T47D (cell line): ENCODE measurements around the gene CRPPA.

Experiments
- DNase-seq, 2 experiments: peaks; one replicate each; pipeline versions ENCODE4 v3.0.0 to v3.0.0-alpha.2; 2011 to 2012; ENCODE audit warnings: low read depth in 1 of 2, low spot score in 1 of 2
- JUND ChIP-seq: IDR thresholded peaks from 2 replicates; pipeline ENCODE4 v1.6.1; 2012; ENCODE audit warnings: low read depth
- in situ Hi-C: cut with HindIII; loops from 2 replicates; pipeline ENCODE4 v1.10.0; 2016; ENCODE audit warnings: low sequenced_read_pairs, low pct_unique_long_range_greater_than_20kb

The CRPPA gene

DNA sequence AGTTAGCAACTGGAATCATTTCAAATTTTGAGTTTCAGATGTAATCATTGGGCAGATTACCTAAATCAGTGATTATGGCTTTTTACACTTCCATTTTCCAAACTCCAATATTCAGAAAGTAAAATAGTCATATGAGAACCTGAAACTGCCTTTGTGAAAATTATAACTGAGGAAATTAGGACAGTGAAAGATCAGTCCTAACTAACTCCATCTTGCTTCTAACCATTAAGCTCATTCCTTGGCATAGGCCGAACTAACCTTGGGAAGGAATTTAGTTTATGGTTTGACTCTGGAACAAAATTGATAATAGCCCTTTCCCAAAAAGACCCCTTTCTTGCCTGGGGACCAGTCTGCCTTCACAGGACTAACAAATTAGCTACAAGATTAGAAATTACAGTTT, 2.2 kb downstream of the CRPPA start:
- DNase-seq = no peak
- TF ChIP-seq JUND = no peak
- in situ Hi-C loops = no loop called here

DNA sequence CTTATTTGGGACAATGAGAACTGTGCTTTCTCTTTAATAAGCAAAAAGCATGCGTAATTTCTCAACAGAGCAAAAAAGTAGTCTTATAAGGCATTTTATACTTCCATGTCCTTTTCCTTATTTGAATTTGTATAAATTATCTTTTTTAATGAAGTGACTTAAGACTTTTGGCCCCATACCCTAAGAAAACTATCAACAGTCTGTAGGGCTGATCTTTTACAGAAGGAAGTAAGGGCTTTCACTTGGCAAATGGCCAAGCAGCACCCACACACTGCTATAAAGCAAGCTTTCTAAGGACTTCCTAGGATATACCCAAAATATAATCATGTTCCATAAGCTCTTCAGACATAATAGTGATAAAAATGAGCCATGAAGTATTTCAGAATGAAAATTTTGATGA, 3.4 kb downstream of the CRPPA start:
- TF ChIP-seq JUND = no peak
- in situ Hi-C loops = no loop called here
- DNase-seq = no peak

DNA sequence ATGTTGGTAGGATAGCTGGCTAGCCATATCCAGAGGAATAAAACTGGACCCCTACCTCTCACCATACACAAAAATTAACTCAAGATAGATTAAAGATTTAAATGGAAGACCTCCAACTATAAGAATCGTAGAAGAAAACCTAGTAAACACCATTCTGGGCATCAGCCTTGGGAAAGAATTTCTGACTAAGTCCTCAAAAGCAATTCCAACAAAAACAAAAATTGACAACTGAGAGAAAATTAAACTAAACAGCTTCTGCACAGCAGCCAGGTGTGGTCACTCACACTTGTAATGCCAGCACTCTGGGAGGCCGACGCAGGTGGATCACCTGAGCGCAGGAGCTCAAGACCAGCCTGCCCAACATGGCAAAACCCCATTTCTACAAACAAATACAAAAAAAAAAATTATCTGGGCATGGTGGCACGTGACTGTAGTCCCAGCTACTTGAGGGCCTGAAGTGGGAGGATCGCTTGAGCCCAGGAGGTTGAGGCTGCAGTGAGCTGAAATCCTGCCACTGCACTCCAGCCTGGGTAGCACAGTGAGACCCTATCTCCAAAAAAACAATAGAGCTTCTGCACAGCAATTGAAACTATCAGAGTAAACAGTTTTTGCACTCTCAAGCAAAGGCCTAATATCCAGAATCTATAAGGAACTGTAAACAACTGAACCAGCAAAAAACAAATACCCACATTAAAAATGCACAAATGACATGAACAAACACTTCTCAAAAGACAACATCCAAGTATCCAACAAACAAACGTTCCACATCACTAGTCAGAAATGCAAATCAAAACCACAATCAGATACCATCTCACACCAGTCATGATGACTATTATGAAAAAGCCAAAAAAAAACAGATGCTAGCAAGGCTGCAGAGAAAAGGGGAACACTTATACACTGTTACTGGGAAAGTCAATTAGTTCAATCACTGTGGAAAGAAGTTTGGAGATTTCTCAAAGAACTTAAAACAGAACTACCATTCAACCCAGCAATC, 4.8 kb downstream of the CRPPA start:
- in situ Hi-C loops = no loop called here

DNA sequence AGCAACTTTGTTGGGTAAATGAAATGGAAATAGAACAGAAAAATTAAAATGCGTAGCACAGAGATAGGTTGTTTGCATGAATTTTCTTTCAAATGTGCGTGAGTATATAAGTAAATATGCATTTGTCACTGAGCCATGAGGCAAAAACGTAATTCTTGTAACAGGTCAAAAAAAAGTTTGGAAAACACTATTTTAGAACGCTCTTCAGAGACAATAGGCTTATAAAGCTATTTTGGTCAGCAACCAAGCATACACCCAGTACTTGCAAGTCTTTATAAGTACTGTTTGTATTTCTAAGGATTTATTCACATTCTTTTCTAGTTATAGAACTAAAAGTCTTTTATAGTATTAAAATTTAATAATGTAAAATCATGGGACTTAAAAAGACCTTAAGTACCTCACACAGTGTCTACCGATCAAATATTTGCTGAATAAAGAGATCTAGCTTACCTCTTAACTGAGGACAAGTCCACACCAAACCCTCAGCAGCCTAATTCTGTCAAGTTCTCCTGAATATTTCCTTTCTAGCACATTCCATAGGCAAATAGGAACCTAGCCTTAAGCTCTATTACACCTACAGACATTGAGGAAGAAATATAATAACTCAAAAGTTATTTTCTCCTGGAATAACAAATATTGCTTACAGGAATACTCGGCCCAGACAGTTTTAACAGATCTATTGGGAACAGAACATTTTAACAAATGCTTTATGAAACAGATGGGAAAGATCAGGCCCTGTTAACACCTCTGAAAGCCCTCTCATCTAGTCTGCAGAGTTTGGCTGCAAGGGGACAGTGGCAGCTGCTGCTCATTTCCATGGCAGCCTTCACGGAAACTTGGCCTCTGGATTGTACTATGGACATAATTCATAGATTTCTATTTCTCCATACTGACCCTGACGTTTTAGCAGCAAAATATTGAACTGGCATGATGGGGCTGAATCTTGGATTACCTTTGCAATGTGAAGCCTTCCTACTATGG, 8.8 kb downstream of the CRPPA start:
- in situ Hi-C loops = no loop called here
- TF ChIP-seq JUND = no peak
- no peak for DNase-seq

More for the DNA sequence above, 4.8 kb downstream of the CRPPA start:
- TF ChIP-seq JUND = no peak; the same call in 1 of the 2 replicates
- DNase-seq = no peak

DNA sequence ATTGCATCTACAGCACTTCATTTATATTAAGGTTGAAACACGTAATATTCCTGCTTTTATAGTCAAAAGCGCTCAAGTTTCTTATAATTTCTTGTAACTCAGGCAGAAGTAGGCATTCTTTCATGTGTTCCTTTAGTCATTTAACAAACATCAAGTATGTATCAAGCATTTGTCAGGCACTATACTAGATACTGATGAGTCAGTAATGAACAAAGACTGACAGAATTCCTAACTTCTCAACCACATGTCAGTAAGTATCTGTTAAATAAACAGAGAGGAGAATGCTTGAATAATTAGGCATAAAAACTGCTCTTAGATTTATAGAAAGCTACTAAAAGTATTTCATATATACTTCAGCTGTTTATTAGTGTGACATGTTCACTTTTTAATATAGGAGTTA, 9.9 kb downstream of the CRPPA start:
- DNase-seq = no peak
- in situ Hi-C loops = no loop called here
- TF ChIP-seq JUND = no peak

DNA sequence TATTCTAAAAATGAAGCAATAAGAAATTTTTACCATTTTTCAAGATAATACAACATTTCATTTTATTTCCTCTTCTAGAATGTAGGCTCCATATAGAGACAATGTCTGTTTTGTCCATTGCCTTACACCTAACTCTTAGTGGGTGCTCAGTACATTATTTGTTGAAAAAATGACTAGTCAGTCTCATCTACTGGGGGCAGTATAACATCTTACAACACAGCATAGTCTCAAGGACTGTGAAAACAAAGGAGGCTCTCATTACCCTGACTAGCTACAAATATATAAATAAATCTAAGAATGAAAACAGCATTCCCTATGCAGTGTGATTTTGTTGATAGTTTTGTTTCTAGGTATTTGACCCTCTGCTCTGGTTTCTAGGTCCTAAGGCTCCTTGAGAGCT, 11.6 kb downstream of the CRPPA start:
- no peak for TF ChIP-seq JUND
- in situ Hi-C loops = no loop called here
- DNase-seq = no peak

DNA sequence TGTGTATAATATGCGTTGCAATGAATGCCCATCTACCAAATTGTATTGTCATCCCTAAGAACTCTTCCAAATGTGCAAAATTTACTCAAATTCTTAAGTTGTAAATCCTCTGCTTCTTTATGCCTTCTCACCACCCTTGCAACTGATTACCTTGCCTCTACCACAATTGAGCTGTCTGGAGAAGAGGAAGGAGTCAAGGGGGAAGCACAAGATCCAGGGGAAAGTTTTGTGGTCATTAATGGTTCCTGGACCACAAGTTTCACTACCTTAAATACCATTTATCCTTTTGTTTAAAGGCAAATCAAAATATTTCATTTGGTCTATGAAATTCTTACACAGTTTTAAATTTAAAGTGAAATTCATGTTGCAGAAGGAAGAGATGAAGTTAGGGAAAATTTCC, 16.7 kb downstream of the CRPPA start:
- no peak for TF ChIP-seq JUND
- in situ Hi-C loops = no loop called here
- no peak for DNase-seq

DNA sequence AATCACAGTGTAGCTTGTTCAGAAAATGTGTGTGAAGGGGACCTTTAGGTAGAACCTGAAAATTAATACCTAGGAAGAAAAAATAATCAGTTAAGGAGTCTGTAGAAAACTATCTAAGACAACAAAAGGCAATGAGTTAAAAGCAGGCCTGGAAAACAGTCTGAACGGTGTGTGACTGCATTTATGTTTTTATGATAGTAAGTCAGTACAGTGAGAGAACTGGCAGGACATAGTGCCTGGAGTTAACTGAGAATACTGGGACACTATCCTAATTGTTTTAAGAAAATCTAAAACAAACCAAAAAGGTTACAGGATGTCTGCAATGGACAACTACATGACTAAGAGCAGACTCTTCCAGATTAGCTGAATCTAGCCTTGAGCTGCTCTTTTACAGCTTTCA, 17.9 kb downstream of the CRPPA start:
- no peak for DNase-seq
- TF ChIP-seq JUND = no peak
- in situ Hi-C loops = no loop called here

DNA sequence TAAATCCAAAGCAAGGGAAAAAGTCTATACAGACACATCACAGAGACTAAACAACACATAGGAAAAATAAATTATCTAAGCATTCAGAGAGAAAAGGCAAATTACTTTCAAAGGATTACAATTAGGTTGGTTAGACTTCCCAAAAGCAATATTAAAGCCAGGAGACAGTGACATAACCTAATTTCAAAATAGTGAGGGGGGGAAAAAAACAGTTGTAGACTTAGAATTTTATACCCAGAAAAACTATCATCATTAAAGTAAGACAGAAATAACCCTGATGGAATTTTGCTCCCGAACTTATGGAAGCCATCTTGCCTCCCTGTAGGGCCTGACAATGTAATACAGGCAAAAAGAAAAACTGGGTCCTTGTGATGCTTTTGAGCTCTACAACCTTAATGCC, 18.4 kb downstream of the CRPPA start:
- DNase-seq = no peak
- in situ Hi-C loops = no loop called here
- no peak for TF ChIP-seq JUND

DNA sequence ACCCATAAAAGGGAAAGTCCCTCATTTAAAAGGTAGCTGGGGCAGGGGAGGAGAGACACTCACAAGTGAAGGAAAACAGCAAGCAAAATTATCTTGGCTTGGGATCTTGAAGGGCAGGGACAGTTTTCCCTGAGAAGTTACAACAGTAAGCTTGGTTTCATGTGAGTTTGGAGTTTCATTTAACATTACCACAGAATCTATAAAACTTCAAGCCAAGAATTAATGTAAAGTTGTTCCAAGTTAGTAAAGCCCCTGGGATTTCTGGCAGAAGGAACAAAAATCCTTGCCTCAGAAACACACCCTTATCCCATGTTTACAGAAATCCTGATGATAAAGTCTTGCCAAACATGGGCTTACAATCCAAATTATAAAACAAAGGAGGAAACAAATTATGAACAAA, 19.2 kb downstream of the CRPPA start:
- TF ChIP-seq JUND = no peak
- in situ Hi-C loops = no loop called here
- DNase-seq = peak in 1 of 2 experiments; percentile 49

DNA sequence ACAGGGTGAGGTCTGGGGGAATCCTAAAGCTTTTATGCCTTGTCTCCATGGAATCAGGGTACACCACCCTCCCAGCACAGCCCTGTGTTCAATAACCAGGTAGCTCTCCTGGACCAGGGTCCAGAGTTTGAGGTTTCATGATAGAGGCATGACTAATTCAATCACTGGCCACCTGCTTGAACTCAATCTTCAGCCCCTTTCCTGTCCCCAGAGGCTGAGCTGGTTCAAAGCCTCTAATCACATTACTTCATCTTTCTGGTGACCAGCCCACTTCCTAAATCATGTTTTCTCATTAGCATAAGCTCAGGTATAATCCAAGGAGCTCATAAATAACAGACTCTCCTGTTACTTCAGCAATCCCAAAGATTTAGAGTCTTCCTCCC, 20.5 kb downstream of the CRPPA start:
- TF ChIP-seq JUND = no peak
- in situ Hi-C loops = no loop called here
- no peak for DNase-seq

DNA sequence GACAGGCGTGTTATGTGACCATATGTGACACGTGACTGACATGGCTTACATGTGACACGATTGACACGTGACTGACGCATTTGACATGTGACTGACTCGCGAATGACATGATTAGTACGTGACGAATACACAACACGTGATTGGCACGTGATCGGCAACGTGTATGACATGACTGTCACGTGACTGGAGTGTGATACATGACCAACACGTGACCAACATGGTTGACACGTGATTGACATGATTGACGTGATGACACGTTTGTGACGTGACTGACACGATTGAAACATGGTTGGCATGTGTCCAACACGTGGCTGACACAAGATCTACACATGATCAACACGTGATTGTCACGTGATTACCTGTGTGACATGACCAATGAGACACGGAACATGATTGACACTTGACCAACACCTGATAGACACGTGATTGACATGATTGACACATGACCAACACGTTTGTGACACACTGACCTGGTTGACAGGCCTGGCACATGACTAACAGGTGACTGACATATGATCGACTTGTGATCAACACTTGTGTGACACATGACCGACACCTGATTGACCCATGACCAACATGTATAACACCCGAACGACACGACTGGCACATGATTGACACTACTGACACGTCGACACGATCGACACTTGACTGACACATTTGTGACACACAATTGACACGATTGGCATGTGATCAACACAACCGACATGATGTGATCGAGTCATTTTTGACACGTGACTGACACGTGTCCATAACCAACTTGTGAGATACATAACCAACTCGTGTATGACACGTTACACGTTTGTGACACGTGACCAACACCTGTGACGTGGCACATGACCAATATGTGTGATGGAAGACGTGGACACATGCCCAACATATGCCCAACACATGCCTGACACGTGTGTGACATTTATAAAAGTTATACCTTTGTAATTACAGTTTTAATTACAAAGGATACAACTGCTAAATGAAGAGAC, 21.1 kb downstream of the CRPPA start:
- no peak for DNase-seq
- in situ Hi-C loops = no loop called here
- no peak for TF ChIP-seq JUND
